AG08396 (cell line): ENCODE data around the gene HEBP2.

ENCODE experiments used
- DNase-seq: peaks from one replicate; pipeline ENCODE4 v3.0.0; 2012; ENCODE audit warnings: low spot score, mixed read lengths

The HEBP2 gene

GRCh38 chr6:138454981-138455706 lies 51.1 kb downstream of the HEBP2 start:
- DNase-seq, result no peak

- no peak for DNase-seq
These were observed 51.9 kb downstream of the HEBP2 start for GRCh38 chr6:138455746-138456400.

- DNase-seq, result no peak
These were observed 52.4 kb downstream of the HEBP2 start for GRCh38 chr6:138456401-138456790.

GRCh38 chr6:138461647-138462046 lies 57.6 kb downstream of the HEBP2 start:
- DNase-seq, result no peak

- no peak for DNase-seq
These were observed 60.1 kb downstream of the HEBP2 start for GRCh38 chr6:138464085-138464484.

GRCh38 chr6:138465007-138465645 lies 61.1 kb downstream of the HEBP2 start:
- peak; percentile 72 for DNase-seq

- DNase-seq, result no peak
These were observed 63.9 kb downstream of the HEBP2 start for GRCh38 chr6:138467901-138468300.

- no peak for DNase-seq
These were observed 64.4 kb downstream of the HEBP2 start for GRCh38 chr6:138468320-138469015.
